ENCODE data around the gene SLC6A17.

SLC6A17 gene

GRCh38 chr1:110150330-110151174 is at the start of gene SLC6A17:
SLC6A17 (plus strand) TSS chr1:110150494; CDS start chr1:110166930, 16,436 bp downstream.
- FAIRE-seq = no peak

DNA sequence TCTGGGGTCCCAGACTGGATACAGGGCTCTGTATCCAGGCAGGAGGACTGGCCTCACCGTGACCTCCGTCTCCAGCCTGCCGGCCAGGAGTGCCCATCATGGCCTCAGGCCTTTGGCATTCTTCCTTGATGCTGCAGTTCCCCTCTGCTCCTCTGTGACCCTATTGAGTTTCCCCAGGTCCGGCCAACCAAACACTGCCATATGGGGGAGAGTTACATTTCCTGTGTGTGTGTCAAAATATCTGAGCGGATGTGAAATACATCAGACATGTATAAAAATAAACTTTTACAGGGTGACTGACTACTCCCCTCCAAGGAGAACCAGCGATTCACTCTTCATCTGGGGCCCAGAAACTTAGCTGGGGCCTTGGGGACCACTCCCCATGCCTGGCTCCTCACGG is 48.2 kb upstream of the SLC6A17 start:
- no peak for FAIRE-seq

- FAIRE-seq = no peak
Observed at GRCh38 chr1:110106013-110106941, 44.0 kb upstream of the SLC6A17 start.

DNA sequence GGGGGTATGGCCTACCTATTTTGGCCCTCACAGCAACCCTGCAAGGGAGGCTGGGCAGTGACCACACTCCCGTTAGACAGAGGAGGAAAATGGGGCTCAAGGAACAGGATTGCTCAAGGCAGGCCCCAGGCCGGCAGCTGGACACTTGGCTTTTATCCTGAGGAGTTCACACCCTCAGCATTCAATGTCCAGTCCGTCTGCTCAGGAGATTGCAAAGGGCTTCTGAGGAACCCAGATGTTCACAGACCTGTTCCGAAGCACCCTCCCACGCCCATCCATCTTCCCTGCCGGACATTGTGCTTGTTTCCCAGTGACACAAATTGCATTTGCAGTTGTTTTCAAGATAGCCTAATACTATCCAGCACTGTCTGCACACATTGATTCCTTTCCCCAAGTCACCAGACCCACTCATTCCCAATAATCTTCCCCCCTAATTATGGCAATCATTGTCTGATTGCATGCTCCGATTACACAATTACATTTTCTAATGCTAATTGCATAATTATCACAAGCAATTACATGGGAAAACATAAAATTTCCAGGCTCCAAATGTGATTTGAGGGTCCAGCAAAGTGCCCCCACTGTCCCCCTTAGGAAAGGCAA is 42.3 kb upstream of the SLC6A17 start:
- FAIRE-seq = no peak

GRCh38 chr1:110111081-110111480 is 39.2 kb upstream of the SLC6A17 start:
- FAIRE-seq = no peak

DNA sequence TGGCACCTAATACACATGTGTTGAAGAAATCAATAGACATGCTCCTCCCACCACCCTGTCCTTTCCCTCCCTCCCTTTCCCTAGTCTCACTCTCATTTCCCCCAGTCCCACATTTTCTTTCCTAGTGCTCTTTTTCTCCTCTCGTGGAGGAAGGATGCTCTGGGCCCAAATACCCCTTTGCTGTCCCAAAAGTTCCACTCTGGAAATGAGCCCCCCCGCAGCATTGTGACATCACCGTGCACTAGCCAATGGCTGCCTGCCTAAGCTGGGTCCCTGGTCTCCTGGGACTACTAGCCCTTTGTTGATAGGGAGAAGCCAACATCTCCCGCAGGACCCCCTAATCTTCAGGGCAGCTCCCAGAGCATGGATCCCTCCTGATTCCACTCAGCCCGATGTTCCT is 38.2 kb upstream of the SLC6A17 start, which contains the start of gene UBL4B:
Gene UBL4B, plus strand, starts transcription at position 301 of the 400 bp plus-strand sequence. Its CDS starts 92 bp downstream, at position 393.
- FAIRE-seq = no peak

DNA sequence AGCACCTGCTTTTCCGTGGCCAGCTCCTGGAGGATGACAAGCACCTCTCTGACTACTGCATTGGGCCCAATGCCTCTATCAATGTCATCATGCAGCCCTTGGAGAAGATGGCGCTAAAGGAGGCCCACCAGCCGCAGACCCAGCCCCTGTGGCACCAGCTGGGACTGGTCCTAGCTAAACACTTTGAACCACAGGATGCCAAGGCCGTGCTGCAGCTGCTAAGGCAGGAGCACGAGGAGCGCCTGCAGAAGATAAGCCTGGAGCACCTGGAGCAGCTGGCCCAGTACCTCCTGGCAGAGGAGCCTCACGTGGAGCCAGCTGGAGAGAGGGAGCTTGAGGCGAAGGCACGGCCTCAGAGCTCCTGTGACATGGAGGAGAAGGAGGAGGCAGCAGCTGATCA is 37.6 kb upstream of the SLC6A17 start:
- no peak for FAIRE-seq

GRCh38 chr1:110113551-110113950 is 36.7 kb upstream of the SLC6A17 start:
- no peak for FAIRE-seq

GRCh38 chr1:110114173-110114572 is 36.1 kb upstream of the SLC6A17 start:
- no peak for FAIRE-seq

- FAIRE-seq = no peak
Observed at GRCh38 chr1:110114784-110115183, 35.5 kb upstream of the SLC6A17 start.

- FAIRE-seq = no peak
Observed at GRCh38 chr1:110118636-110119396, 31.5 kb upstream of the SLC6A17 start.

DNA sequence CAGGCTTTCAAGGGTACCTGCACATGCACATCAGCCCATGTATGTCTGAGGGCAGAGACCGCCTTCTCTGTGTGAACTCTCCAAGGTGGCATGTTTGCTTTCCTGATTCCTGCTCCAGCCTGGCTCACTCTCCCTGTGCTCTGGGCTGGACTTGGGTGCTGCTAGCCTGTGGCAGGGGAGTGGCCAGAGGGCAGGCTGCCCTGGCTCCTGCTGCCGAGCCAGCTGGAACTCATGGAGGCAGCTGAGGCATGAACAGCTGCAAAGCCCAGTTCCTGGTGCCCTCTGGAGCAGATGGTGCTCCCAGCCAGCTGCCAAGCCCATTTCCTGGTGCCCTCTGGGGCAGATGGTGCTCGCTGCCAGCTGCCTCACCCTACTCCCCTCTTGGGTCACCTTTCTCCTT is 30.5 kb upstream of the SLC6A17 start:
- no peak for FAIRE-seq

DNA sequence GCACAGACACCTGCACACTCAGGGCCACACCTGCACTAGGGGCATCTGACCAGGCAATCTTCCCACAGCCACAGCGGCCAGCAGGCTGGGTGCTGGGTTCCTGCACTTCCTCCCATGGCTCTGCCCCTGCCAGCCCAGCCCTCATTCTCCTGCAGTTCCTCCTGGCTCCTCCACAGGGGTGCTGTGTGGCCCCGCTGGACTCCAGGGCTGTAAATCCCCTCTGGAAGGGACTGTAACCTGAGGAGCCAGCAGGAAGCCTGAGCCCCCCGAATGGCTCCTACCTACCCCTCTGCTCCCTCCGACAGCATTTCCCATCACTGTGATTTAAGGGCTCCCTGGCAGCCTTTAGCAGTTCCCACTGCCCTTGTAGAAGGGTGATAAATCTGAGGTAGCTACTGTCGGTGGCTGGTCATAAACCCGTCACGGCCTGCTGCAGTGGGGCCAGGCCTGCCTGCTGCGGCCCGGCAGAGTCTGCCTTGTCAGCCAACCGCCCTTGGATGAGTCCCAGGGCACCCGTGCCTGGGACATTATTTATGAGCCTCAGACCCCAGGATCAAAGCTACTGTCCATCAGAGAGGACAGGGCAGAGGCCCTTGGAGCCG is 29.2 kb upstream of the SLC6A17 start:
- FAIRE-seq = no peak

GRCh38 chr1:110123224-110123623 is 27.1 kb upstream of the SLC6A17 start:
- no peak for FAIRE-seq

DNA sequence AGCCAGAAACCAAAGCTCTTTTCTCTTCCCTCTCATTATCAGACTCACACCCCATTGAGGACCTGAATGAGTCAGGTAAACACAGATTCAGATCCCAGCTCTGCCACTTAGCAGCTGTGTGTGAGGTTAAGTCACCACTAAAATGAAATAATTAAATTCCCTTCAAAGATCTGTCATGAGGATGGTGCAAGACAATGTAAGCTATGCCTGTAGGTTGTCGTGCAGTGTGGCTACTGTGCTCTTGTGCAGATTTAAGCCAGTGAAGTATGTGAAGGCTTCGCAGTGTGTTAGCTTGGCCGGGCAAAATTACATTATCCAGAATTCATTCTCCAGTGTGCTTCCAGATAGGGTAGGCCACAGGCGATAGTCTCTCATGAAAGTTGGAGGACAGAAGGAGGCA is 24.5 kb upstream of the SLC6A17 start:
- no peak for FAIRE-seq

- FAIRE-seq = no peak
Observed at GRCh38 chr1:110130113-110130591, 20.1 kb upstream of the SLC6A17 start.

GRCh38 chr1:110130989-110131388 is 19.3 kb upstream of the SLC6A17 start:
- FAIRE-seq = no peak

DNA sequence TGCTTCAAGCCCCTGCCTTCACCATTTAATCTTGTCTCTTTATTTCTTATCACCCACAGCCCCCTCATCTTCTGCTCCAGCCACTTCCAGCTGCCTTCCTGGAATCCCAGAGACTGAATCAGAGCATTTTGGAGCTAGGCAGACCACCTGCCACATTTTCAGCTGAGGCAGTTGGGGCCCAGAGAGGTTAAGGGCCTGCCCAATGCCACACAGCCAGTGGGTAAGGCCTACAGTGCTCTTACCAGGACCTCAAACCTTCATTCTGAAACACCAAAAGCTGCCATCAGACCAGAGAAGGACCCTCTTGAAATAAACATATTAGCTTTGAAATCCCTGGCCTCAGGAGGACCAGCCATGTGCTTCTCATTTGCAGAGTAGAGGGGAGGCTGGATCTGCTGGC is 17.6 kb upstream of the SLC6A17 start:
- FAIRE-seq = no peak

GRCh38 chr1:110133436-110133835 is 16.9 kb upstream of the SLC6A17 start:
- FAIRE-seq = no peak

GRCh38 chr1:110134050-110134595 is 16.2 kb upstream of the SLC6A17 start:
- FAIRE-seq = no peak

GRCh38 chr1:110135246-110135645 is 15.0 kb upstream of the SLC6A17 start:
- FAIRE-seq = no peak

GRCh38 chr1:110135666-110136065 is 14.6 kb upstream of the SLC6A17 start:
- no peak for FAIRE-seq

Measured in A204.1 (cell line).